ENCODE results near the gene RRP1B.
A peak's percentile ranks its signal among the peaks of the same experiment; 100 is the strongest.

DNA sequence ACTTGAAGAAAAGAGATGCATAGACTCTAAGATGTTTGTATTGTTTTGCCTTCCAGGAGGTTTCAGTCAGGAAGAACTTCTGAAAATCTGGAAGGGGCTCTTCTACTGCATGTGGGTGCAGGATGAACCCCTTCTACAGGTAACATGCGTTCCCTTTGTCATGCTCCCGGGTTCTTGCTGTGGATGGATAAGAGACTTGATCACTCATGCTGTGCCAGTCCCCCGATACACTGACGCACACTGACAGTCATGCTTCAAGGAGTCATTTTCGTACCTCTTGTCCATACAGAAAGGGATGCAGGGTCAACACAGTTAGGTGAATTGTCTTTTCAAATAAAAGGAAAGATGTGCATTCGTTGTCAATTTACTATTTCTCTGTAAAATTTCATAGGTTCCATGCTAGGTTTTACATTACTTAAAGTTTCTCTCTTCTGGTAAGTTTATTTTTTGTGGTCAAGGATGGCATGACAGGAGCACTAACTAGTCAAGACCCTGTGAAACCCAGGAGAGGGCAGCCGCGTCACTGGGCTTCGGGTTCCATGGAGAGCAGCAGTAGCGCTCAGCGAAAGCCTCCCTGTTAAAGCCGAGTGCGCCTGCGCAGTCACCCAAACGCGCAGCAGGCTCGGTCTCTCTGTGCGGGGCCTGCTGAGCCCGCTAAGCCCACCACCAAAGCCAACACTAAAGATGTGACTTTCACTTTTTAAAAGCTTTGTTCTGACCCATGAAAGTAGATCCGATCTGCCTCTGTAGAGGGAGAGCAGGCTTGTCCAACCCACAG, 10.7 kb downstream of the RRP1B start:
- TF ChIP-seq, protein P1, sequence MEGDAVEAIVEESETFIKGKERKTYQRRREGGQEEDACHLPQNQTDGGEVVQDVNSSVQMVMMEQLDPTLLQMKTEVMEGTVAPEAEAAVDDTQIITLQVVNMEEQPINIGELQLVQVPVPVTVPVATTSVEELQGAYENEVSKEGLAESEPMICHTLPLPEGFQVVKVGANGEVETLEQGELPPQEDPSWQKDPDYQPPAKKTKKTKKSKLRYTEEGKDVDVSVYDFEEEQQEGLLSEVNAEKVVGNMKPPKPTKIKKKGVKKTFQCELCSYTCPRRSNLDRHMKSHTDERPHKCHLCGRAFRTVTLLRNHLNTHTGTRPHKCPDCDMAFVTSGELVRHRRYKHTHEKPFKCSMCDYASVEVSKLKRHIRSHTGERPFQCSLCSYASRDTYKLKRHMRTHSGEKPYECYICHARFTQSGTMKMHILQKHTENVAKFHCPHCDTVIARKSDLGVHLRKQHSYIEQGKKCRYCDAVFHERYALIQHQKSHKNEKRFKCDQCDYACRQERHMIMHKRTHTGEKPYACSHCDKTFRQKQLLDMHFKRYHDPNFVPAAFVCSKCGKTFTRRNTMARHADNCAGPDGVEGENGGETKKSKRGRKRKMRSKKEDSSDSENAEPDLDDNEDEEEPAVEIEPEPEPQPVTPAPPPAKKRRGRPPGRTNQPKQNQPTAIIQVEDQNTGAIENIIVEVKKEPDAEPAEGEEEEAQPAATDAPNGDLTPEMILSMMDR (IDR thresholded peaks at IDR 0.05; ENCODE audit: low read depth, low read length, missing input control) = peak; percentile 1
- no peak for TF ChIP-seq RAD21 (IDR thresholded peaks at IDR 0.05)
- TF ChIP-seq, protein P2, sequence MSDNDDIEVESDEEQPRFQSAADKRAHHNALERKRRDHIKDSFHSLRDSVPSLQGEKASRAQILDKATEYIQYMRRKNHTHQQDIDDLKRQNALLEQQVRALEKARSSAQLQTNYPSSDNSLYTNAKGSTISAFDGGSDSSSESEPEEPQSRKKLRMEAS (IDR thresholded peaks at IDR 0.05) = no peak
- no peak for TF ChIP-seq GABPA (IDR thresholded peaks at IDR 0.05 in 1 of 2, conservative IDR thresholded peaks at IDR 0.05 in 1 of 2)
- no peak for TF ChIP-seq RXRA (IDR thresholded peaks at IDR 0.05)
- TF ChIP-seq YY1 (IDR thresholded peaks at IDR 0.05) = no peak
- TF ChIP-seq, protein P3, sequence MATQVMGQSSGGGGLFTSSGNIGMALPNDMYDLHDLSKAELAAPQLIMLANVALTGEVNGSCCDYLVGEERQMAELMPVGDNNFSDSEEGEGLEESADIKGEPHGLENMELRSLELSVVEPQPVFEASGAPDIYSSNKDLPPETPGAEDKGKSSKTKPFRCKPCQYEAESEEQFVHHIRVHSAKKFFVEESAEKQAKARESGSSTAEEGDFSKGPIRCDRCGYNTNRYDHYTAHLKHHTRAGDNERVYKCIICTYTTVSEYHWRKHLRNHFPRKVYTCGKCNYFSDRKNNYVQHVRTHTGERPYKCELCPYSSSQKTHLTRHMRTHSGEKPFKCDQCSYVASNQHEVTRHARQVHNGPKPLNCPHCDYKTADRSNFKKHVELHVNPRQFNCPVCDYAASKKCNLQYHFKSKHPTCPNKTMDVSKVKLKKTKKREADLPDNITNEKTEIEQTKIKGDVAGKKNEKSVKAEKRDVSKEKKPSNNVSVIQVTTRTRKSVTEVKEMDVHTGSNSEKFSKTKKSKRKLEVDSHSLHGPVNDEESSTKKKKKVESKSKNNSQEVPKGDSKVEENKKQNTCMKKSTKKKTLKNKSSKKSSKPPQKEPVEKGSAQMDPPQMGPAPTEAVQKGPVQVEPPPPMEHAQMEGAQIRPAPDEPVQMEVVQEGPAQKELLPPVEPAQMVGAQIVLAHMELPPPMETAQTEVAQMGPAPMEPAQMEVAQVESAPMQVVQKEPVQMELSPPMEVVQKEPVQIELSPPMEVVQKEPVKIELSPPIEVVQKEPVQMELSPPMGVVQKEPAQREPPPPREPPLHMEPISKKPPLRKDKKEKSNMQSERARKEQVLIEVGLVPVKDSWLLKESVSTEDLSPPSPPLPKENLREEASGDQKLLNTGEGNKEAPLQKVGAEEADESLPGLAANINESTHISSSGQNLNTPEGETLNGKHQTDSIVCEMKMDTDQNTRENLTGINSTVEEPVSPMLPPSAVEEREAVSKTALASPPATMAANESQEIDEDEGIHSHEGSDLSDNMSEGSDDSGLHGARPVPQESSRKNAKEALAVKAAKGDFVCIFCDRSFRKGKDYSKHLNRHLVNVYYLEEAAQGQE (IDR thresholded peaks at IDR 0.05) = no peak
- TF ChIP-seq, protein P4, sequence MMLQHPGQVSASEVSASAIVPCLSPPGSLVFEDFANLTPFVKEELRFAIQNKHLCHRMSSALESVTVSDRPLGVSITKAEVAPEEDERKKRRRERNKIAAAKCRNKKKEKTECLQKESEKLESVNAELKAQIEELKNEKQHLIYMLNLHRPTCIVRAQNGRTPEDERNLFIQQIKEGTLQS (IDR thresholded peaks at IDR 0.05) = no peak

All from liver (tissue), 3 donors.